SIG-M5 treated with dmso at 0.1 percent for 504 hours (cell line): ENCODE data around the gene BAZ1A.
"Not testable (repeated sequence)": the region's sequence is repeated elsewhere in the genome, so short reads cannot be mapped to it uniquely, and the experiment has no call there.

ENCODE experiments used
- DNase-seq: peaks from one replicate; lab custom pipeline; 2025; ENCODE audit not compliant: unreplicated experiment; lab: John Stamatoyannopoulos, UW

BAZ1A gene

GRCh38 chr14:34792598-34792997, 82.6 kb downstream of the BAZ1A start:
- peak; percentile 33 for DNase-seq

- DNase-seq: no peak
Observed at GRCh38 chr14:34785223-34786006, 89.7 kb downstream of the BAZ1A start.

DNA sequence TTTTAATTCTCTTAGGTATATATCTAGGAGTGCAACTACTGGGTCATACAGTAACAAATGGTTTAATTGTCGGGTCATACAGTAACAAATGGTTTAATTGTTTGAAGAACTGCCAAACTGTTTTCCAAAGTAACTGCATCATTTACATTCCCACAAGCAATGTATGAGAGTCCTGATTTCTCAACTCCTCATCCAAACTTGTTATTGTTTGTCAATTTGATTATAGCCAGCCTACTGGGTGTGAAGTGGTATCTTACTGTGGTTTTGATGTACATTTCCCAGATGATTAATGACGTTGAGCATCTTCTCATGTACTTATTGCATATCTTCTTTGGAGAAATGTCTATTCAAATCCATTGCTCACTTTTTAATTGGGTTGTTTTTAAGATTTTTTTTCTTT, 93.1 kb downstream of the BAZ1A start:
- DNase-seq: no peak

DNA sequence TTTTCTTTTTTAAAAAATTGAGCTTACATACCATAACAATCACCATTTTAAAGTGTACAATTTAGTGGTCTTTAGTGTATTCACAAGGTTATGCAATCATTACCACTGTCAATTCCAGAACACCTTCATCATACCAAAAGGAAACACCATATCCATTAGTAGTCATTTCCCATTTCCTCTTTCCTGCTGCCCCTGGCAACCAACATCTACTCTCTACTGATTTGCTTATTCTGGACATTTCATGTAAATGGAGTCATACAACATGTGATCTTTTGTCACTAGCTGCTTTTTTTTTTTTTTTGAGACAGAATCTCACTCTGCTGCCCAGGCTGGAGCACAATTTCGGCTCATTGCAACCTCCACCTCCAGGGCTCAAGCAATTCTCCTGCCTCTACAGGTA, 93.9 kb downstream of the BAZ1A start:
- peak; percentile 32 for DNase-seq

- DNase-seq: no peak
Observed at GRCh38 chr14:34780646-34781045, 94.5 kb downstream of the BAZ1A start.

GRCh38 chr14:34778744-34779143, 96.4 kb downstream of the BAZ1A start:
- DNase-seq: no peak

- no peak for DNase-seq
Observed at GRCh38 chr14:34776611-34777010, 98.5 kb downstream of the BAZ1A start.

- no peak for DNase-seq
Observed at GRCh38 chr14:34775922-34776321, 99.2 kb downstream of the BAZ1A start.

DNA sequence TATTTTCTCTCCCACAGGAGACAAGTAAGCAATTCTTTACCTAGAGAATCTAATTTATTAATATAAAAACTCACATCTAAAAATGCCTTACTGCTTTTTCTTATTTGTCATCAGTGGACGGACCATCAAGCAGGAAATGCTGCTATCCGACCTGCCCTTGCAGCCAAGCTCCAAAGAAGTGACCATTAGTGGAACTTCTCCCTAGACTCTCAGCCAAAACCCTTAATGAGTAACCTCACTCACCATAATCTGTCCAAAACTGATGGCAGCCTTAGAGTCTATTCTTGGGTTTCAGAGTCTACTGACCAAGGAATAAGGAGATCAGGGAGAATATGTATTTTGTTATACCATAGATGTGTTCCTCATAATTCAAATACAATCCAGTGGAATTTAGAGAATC, 99.8 kb downstream of the BAZ1A start:
- no peak for DNase-seq

GRCh38 chr14:34770901-34771300, 104.3 kb downstream of the BAZ1A start:
- DNase-seq: no peak

DNA sequence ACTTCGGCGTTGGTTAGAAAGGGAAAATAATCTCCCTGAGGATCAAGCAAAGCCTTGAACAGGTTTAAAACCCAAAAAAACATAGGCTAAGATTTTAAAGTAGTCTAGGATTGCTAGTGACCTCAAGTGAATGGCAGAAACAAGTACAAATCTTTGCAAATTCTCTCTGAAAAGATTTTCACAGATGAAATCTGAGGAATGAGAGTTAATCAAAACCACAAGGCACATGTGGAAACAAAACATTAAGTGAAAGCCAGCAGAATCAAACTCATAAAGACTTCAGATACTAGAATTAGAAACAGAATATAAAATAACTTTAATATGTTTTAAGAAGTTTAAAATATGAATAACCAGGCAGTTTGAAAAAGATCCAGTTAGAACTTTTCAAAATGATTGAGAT, 108.6 kb downstream of the BAZ1A start:
- DNase-seq: no peak

DNA sequence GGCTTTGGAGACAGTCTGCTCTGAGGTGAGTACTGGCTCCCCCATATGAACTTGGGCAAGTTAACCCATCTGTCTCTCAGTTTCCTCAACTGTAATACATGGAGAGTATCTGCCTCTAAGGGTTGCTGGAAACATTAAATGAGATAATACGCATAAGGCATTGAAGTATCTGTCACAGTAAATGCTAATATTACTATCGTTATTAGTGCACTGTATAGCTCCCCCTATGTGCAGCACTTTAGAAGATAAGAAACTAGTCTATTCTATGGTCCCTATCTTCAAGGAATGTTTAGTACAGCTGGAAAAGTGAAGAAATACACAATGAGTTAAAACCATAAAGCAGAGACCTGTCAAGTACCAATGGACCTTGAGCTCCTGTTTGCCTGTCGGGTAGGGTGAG, 109.1 kb downstream of the BAZ1A start:
- DNase-seq: no peak

GRCh38 chr14:34755215-34755614, 119.9 kb downstream of the BAZ1A start:
- DNase-seq: no peak

DNA sequence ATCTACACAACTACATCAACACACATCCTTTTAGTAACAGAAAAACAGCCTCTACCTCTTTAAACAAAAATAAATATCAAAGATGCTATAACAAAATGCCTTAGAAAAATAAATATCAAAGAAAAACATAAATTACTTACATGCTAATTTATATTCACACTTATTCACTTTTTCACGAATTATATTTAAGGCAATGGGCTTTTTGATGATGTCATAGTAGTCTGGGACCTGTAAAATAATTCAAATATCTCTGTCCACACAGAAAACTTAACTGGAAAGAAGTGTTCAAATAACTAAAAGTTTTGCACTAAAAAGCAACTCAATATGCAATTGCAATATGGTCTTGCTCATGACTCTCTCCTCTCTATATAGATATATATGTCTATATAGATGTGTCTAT, 120.5 kb downstream of the BAZ1A start:
- no peak for DNase-seq

DNA sequence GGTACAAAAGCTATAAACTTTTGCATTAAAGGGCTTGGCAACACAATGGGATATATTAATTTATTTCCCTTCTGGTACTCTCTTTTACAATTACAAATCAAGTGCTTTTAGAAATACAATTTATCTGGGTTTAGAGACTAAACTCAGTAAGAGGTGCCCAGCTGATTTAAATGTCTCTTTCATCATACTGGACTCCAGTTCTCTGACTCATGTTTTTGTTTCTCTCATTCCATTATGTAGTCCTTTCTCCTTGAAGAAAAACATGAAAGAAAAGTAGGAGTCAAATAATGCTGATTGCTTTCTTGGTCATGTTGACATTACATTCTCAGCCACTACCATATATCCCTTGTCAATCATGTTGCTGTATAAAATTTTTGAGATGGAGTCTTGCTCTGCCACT, 124.5 kb downstream of the BAZ1A start:
- no peak for DNase-seq

DNA sequence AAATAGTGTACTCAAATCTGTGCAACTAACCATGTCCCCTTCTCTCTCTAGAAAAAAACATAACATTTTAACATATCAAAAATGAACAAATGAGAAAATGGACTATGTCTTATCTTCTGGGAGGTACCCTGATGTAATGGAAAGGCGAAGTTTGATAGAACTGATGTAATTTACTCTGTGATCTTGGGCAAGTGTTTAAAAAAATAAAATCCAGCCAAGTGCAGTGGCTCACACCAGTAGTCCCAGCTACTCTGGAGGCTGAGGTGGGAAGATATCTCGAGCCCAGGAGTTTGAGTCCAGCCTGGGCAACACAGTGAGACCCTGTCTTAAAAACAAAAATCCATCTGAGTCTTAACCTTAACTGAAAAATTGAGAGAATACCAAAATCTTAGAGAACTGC, 124.9 kb downstream of the BAZ1A start:
- no peak for DNase-seq

GRCh38 chr14:34749408-34749807, 125.8 kb downstream of the BAZ1A start:
- no peak for DNase-seq

GRCh38 chr14:34742270-34743115, 132.7 kb downstream of the BAZ1A start:
- peak; percentile 8 for DNase-seq

DNA sequence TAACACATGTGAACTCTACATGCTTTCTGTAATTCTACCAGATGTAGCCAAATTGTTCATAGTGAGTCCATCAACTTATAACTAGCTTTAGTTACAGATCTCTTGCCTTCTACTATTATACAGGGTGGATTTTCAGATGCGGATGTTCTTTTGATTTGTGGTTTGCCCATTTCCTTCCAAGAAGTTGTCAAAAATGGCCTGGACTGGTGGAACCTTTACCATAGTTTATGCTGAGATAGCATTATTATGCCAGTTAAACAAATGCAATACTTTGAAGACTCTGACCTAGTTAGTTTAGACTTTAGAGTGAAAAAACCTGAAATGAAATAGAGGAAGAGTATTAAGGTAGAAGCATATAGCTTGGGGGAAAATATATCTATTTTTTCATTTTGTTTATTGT, 133.3 kb downstream of the BAZ1A start:
- no peak for DNase-seq

DNA sequence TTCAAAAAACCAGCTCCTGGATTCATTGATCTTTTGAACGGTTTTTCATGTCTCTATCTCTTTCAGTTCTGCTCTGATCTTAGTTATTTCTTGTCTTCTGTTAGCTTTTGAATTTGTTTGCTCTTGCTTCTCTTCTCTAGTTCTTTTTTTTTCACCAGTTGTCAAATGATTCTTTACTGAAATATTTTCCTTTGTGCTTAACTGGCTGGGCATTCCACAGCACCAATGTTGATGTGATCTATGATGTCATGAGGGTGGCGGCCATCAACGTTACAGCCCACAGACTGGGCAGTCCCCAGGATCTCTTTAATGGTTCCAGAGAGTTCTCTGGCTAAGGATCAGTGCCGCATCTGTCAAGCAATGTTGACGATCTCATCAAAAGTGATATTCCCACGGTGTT, 135.0 kb downstream of the BAZ1A start:
- not testable (repeated sequence) for DNase-seq

- not testable (repeated sequence) for DNase-seq
Observed at GRCh38 chr14:34737079-34737478, 138.1 kb downstream of the BAZ1A start.

DNA sequence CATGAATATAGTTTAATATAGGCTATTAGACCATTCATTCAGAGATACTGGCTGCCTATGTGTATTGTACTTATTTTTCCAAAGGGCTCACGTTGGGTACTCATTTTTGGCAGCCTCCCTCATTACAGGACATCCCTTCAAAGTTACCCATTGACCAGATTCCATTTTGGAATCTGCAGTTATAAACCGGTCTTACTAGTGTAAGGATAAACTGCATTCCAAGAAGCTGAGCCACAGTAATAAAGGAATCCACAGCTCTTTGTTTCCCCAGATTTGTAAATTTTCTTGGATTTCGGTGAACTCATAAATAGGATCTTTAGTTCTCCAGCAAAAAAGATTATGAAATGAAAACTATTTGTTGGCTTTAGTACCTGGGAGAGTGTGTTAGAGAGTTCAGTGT, 141.9 kb downstream of the BAZ1A start:
- peak; percentile 8 for DNase-seq
